Dermis blood vessel endothelial cell (primary cell): Measurements from ENCODE around the gene EYS. TPM values are rescaled to one million over a fixed set of nuclear protein-coding genes. Genes with fewer than 3 reads are reported as not detected.
"Not testable (repeated sequence)": the region's sequence is repeated elsewhere in the genome, so short reads cannot be mapped to it uniquely, and the experiment has no call there.

Source experiments
- DNase-seq: peaks from one replicate; pipeline ENCODE4 v3.0.0; 2010
- total RNA-seq: library from RNA; depleted of rRNA; stranded (reverse); fragments of >200 nt; gene quantifications from 2 replicates; pipeline ENCODE4 v1.2.3, GENCODE V29; 2014

EYS gene
- total RNA-seq, 1 donor from 2014 or later: not detected

DNA sequence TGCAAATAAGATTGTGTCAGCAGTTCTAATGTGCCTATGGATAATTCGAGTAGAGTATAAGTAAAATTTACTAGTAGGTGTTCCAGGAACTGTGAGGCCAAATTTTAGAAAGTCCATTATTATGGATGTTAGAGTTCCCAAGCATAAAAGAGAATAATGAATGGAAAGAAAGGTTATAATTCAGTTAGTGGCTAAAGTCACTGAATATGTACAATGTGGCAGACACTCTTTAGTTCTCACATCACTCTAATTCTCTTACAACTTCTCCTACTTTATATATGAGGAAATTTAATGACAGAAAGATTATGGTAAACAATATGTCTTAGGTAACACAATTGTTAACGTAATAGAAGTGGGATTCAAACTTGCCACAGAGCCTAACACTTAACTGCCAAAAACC is 75.3 kb downstream of the EYS start:
- no peak for DNase-seq

DNA sequence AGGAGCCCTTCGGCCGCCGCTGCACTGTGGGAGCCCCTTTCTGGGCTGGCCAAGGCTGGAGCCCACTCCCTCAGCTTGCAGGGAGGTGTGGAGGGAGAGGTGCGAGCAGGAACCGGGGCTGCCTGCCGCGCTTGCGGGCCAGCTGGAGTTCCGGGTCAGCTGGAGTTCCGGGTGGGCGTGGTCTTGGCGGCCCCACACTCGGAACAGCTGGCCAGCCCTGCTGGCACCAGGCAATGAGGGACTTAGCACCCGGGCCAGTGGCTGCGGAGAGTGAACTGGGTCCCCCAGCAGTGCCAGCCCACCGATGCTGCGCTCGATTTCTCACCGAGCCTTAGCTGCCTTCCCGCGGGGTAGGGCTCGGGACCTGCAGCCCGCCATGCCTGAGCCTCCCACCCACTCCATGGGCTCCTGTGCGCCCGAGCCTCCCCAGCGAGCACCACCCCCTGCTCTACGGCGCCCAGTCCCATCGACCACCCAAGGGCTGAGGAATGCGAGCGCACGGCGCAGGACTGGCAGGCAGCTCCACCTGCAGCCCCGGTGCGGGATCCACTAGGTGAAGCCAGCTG is 79.5 kb downstream of the EYS start:
- not testable (repeated sequence) for DNase-seq

DNA sequence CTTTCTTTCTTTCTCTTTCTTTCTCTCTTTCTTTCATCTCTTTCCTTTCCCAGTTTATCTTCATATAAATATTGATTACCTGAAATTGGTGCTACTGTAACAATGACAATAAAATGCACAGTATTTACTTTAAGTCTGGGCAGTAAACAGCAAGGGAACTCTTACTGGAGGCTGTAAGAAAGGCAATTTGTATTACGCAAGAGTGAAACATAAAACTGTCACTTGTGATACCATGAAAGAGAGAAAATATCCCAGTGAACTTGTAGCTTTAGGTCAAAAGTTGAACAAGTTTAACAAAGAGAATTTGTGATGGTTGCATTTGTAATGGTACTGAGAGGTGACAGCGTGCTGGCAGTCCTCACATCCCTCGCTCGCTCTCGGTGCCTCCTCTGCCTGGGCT is 80.0 kb downstream of the EYS start:
- no peak for DNase-seq

DNA sequence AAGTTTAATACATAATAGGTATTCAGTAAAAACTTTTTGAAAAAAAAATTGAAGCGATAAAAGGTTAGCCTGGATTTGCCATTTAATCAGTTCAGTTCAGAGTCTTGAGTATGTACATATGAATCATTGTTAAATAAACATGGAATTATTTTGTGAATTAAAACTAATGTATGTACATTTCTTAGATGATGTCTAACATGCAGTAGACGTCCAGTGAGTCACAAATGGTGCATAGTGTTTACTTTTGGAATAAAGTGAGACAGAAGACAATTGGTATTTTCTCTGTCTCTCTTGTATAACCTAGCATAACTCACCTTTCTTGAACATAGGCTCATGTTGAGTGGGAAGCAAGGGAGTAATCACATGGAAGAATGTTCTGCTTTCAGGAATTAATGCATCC is 83.5 kb downstream of the EYS start:
- no peak for DNase-seq

DNA sequence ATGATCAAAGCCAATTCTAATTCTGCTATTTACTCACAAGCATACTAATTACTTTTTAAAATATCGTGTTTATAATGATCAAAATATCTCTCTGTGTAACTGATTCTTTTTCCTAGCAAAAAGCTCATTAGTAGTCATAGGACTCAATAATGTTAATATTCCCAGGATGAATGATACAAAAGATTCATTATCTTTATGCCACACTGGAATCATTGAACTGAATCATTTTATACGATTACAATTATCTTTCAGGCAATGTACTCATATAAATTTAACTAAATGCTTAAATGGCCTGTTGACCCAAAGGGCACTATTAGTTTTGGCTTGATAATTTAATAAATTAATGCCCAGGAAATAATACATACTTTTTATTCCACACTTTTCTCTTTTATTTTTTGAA is 96.3 kb downstream of the EYS start:
- DNase-seq: no peak

DNA sequence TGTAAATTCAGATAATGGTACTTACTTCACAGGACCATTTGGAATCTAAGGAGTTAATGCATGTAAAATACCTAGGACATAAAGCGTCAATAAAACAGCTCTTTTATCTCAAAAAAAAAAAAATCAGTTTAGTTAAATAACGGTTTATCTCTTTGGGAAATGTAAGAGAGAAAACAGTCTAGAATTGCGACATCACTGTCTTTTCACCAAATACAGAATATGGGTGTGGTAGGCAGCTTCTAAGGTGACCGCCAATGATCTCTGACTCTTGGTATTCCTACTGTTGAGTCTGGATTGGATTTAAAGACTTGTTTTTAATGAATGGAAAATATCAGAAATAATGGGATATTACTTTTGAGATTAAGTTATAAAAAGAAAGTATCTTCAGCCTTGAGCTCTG is 111.5 kb downstream of the EYS start:
- no peak for DNase-seq

DNA sequence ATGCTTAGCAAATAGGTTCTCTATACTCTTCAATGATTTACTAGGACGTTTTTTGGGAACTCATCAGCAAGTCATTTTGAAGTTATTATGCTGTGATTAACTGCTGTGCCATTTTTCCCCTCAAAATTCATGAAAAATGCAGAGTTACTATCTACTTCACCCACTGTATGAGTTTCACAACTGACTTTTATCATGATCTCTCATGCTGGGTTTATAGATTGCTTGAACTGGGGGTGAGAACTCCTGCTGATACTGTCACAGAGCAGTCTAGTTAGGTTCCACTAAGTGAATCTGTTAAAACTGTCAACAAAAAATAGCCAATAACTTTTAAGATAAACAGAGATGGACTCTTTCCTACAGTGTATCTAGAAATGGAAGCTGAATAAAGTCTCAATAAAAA is 136.7 kb downstream of the EYS start:
- DNase-seq: no peak

DNA sequence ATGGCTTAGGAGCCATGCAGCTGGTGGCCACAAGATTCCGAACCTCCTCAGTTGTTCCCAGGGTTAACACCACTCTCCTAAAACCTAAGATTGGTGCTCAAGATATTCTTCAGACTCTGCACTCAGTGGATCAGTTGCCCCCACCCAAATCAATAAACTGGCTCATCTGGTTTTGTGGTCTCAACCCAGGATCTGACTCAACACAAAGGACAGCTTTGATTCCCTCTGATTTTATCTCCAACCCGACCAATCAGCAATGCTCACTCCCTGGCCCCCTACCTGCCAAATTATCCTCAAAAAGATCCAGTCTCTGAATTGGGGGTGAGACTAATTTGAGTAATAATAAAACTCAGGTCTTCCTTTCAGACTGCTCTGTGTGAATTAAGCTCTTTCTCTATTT is 137.5 kb downstream of the EYS start:
- DNase-seq: no peak

DNA sequence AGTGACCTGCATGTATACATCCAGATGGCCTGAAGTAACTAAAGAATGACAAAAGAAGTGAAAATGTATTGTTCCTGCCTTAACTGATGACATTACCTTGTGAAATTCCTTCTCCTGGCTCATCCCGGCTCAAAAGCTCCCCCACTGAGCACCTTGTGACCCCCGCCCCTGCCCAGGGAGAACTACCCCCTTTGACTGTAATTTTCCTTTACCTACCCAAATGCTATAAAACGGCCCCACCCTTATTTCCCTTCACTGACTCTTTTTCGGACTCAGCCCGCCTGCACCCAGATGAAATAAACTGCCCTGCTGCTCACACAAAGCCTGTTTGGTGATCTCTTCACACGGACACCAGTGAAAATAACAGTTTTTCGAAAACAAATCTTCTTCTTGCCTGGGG is 138.0 kb downstream of the EYS start:
- DNase-seq: not testable (repeated sequence)

DNA sequence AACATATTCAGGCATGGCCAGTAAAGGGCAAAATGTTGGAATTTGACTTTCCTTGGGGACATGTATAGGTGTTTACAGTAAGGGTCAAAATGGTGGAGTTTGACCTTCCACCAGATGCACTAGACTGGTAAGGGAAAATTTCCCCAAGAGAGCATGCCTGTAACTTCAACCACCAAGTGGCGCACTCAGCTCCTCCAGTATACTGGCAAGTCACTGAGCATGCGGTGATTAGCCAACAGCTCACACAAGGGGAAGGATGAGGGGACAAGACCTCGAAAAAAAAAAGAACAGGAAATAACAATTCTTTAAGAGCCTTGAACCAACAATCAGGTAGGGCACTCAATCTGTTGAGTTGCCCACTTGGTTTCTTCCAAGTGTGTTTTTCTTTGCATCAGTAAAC is 140.9 kb downstream of the EYS start:
- DNase-seq: no peak

DNA sequence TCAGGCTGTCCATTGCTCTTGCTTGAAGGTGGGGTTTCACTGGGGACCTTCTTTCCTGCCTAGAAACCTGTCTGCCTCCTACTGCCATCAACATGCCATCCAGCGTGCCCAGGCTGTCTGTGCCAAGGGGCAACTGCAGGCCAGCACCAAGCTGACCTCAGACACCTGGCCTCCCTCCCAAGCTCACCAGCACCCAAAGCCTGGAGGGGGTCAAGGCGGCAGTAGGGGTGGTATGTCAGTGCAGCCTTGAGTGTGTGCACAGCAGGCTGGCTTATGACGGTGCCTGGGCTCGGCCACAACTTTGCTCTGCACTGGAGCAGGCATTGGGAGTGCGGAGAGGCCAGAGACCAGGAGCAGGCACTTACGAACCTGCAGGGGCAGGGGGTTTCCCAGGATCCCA is 149.0 kb downstream of the EYS start:
- no peak for DNase-seq

DNA sequence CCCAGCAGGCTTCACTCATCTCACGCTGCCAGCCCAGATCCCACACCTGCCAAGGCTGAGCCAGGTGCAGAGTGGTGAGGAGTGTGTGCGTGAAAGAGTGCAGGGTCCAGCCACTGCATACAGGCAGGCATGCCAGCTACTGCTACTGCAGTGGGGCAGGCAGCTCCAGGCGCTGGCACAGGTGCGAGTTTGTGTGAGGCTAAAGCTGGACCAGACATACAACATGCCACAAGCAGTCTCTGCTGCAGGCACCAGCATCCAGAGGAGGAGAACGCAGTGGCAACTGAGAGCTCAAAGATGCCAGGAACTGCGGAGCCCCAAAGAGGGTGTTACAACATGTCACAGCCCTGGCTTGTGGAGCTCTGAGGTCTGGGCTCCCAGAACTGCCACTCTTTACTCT is 149.8 kb downstream of the EYS start:
- no peak for DNase-seq

DNA sequence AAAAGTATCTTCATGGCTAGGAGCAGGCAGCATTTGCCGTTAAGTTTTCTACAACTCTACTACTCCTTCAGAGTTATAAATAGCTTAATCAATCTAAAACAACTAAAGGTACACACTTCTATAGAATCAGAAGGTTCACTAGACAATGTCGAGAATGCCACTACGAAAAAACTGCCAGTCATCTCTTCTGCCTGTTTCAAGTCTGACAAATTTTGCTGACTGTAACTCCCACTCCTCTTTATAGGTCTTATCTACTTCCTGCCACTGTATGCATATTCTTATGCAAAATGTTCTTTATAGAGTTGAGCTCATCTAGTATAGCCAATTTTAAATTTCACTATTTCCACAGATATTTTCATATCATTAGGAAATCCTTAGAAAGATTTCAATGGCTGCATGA is 160.1 kb downstream of the EYS start:
- DNase-seq: no peak

DNA sequence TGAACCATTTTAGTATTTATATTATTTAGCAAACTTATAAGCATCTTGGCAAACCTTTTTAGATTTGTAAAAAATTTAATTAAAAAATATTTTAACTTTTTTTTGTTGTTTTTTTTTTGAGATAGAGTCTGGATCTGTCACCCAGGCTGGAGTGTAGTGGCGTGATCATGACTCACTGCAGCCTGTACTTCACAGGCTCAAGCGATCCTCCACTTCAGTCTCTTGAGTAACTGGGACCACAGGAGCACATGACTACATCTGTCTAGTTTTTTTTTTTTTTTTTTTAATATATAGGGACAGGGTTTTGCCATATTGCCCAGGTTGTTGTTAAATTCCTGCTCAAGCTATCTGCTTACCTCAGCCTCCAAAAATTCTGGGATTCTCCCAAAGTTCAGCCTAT is 161.1 kb downstream of the EYS start:
- no peak for DNase-seq

DNA sequence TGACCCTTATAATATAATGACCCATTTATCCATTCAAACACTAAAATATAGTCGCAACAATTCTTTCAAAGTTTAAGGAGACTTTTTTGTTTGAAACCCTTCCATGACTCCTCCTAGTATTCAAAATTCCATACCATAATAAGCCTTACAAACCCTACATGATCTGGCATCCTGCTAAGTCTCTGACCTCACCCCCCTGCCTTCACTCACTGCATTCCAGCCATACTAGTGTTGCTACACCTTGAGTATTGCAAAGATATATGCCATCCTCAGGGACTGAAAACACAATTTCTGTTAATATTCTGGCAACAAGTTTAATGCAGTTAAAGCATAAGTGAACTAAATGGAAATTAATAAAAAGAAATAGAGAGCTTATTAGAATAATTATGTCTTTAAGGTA is 168.4 kb downstream of the EYS start:
- DNase-seq: no peak

DNA sequence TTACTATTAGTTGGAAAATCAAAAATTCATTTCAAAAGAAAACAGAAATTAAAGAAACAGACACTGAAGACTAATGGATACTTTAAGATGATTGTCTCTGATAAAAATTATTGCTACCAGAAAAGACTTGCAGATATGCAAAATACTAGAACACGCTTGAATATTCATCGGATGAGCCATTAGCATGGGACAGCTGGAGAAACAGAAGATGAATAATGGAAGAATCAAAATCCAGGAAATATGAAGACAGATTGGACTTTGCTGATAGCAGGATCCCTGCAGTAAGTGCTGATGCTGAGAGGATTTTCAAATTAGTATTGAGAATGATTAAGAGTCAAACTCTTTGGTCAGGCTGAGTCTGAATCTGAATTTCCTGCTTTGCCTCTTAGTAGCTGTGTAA is 169.4 kb downstream of the EYS start:
- DNase-seq: no peak

DNA sequence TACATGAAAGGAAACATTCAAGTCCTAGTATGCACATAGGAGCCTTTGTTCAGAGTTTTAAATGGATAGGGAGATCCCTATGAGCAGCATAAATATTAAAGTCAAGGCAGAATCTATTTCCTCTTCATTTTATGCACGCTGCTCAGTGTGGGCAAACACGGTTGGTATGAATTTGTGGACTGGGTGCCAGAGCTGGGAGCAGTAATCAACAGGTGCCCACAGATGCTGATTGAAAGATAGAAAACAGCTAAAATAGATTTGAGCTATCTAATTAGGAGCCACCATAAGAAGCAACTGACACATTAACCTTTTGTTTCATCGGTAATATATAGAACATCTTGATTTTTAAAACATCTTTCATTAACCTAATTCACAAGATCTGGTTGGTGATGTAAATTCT is 175.5 kb downstream of the EYS start:
- no peak for DNase-seq

DNA sequence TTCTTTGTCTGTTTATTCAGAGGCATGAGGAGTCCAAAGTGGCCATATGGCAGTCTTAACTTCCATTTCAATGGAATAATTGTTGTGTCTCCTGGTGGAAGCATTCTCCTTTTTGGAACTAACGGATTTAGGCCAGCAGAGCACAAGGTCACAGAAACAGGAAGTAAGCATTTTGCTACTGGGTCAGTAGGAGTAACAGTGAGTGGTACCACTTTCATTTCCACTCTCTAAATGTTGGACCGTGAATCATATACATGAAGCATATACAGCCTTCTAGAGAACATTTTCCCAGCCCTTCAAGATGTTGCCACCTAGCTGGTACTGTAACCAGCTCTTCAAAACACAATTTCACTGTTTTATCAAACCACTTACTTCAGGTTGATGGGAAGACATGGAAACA is 182.8 kb downstream of the EYS start:
- DNase-seq: no peak

DNA sequence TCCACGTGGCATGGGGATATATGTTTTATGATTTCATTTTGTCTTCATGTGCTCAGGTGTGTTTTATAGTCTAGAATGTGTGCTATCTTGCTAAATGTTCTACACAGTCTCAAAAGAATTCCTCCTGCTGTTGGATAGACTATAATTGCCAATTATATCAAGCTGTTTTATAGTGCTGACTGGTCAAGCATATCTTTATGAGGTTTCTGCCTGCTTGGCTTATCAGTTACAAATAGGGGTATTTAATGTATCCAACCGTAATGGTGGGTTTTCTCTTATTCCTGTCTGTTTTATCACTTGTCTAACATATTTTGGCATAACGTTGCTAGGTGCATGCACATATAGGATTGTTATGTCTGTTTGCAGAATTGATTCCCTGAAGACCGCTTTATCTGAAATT is 201.3 kb downstream of the EYS start:
- DNase-seq: no peak

DNA sequence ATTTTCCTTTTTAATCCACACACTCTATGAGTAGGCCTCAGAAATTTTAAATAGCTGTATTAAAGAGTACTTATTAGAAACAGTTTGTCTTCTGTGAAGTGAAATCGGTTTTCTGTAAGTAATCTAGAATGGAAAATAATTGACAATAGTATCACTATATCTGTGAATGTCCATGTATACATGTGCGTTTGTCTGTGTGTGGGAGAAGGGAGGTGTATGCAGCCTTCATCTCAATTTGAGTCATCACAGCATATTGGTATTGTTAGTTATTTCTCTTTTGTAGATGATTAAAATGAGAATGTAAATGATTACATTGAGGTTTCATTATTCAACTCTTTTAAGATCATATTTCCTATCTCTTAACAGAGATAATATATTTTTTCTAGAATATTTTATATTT is 206.0 kb downstream of the EYS start:
- DNase-seq: no peak

DNA sequence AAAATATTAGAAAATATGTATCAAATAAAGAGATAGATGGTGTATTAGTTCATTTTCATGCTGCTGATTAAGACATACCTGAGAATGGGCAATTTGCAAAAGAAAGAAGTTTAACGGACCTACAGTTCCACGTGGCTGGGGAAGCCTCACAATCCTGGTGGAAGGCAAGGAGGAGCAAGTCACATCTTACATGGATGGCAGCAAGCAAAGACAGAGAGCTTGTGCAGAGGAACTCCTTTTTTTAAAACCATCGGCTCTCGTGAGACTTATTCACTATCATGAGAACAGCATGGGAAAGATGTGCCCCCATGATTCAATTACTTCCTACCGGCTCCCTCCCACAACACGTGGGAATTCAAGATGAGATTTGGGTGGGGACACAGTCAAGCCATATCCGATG is 223.4 kb downstream of the EYS start:
- DNase-seq: not testable (repeated sequence)

DNA sequence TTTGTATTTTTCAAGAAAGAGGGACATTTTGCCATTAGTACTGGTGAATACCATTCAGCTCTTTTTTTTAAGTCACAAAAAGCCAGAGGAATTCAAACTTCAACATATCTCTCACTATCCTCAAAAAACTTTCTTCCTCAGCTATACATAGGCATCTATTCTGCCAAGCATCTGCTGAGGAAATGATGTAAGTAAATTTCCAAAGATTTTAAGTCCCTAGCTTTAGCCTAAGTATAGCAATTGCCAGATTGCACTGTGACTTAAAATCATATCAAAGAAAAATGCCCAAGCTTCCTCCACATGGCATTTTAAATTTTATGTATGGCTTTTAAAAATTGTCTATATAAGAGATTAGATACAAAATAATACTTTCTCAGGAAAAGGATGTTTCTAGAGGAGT is 237.4 kb downstream of the EYS start:
- DNase-seq: no peak

DNA sequence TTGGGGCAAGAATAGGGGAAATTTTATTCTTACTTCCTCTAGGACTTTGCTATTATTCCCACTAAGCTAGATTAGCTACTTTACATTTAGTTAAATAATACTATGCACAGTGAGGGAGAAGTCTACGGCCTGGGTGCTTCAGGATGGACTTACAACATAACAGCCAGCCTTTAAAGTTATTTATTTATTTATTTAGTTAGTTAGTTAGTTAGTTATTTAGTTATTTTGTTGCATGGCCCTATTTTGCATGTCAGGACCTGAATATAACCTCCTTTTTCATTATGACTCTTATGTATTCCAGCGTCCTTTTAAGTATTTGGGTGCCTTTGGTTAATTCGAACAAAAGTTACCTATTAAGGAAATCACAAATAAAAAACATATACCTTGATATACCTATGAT is 238.7 kb downstream of the EYS start:
- DNase-seq: no peak

DNA sequence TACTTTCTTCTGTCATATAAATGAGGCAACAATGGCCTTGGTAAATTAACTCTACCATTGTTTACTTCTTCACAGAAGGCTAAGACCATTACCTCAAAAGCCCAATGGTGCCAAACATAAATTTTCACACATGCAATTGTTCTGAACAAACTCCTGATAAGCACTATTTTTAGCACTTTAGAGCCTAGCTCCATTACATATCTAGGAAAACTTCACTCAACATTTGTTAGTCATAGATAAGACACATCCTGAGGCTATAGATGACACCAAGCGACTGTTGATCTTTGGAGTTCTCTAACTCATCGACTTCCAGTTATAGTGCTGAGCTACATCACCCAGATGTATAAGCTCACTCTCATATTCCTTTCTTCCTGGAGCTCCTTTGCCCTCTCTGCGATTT is 245.9 kb downstream of the EYS start:
- no peak for DNase-seq

DNA sequence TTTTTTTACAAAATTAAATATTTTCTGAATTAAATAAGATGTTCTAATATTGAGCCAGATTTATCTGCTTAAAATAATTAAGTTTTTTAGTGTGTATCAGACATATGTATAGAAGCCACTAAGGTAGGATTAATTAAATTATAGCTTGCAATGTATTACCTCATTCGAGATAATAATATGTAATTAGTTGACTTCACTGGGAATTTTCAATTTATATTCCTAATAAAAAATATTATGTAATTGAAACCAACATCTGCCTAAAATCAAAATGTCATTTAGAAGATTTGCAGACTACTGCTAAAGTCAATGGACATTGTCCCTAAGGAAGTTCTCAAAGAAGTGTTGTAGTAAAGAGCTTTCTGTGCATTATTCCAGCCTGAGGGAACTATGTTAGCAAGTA is 254.7 kb downstream of the EYS start:
- DNase-seq: no peak

DNA sequence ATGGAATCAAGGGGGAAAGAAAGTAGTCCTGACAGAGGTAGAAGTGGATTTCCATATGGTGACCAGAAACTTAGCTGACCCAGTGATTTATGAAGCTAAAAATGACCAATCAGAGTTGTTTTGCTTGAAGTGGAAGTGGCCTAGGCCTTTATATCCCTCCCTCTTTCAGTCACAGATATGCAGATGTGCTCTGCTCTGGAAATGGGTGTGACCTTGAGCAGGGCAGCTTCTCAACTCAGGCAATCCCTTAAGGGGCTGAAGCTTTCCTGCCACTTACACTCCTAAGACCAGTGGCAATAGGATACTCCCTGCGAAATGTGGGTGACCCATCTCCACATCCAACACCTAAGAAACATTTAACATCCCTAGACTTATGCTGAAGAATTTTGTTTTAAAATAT is 256.6 kb downstream of the EYS start:
- DNase-seq: no peak
